GM18861 (cell line): ENCODE results near the gene PEX3.
"Not testable (repeated sequence)": the region's sequence is repeated elsewhere in the genome, so short reads cannot be mapped to it uniquely, and the experiment has no call there.

Experiments
- ATAC-seq: cut with Tn5 transposase; IDR thresholded peaks from one replicate; pipeline ENCODE4 v1.9.1; 2021; ENCODE audit not compliant: unreplicated experiment

Gene PEX3

DNA sequence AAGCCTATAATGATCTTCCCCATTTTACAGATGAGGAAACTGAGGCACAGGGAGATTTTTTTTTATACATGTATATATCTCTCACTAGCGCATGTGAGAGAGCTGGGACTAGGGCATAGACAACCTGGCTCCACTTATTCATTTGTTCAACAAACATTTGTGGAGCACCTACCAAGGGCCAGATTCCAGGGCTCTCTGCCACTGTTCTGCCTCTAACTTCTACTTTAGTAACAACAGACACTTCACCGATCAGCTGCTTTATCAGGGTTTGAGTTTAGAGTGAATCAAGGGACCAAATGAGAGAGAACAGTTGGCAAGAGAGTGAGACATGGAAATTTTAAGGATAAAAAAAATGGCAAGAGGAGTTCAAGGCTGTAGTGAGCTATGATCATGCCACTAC, 7.5 kb upstream of the PEX3 start:
- ATAC-seq = no peak

DNA sequence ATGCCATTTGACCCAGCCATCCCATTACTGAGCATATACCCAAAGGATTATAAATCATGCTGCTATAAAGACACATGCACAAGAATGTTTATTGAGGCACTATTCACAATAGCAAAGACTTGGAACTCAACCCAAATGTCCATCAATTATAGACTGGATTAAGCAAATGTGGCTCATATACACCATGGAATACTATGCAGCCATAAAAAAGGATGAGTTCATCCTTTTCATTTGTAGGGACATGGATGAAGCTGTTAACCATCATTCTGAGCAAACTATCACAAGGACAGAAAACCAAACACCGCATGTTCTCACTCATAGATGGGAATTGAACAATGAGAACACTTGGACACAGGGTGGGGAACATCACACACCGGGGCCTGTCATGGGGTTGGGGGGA, 2.7 kb upstream of the PEX3 start:
- not testable (repeated sequence) for ATAC-seq

DNA sequence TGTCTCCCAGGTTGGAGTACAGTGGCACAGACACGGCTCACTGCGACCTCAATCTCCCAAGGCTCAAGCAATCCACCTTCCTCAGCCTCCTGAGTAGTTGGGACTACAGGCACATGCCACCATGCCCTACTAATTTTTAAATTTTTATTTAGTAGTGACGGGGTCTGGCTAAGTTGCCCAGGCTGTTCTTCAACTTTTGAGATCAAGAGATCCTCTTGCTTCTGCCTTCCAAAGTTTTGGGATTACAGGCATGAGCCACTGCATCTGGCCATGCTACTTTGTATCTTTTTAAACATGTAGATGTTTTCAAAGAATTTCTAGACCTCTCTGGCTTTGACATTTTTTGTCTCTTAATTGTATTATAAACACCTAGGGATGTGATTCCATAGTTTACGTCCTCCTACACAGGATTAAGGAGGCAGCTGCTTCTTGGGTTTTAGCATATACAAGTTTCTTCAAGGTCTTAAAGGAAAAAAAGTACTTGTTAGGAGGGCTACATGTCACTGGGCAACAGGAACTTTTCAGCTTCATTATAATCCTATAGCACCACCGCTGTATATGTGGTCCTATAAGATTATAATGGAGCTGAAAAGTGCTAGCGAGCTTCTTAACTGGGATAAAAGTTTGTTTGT, 1.4 kb upstream of the PEX3 start:
- no peak for ATAC-seq

DNA sequence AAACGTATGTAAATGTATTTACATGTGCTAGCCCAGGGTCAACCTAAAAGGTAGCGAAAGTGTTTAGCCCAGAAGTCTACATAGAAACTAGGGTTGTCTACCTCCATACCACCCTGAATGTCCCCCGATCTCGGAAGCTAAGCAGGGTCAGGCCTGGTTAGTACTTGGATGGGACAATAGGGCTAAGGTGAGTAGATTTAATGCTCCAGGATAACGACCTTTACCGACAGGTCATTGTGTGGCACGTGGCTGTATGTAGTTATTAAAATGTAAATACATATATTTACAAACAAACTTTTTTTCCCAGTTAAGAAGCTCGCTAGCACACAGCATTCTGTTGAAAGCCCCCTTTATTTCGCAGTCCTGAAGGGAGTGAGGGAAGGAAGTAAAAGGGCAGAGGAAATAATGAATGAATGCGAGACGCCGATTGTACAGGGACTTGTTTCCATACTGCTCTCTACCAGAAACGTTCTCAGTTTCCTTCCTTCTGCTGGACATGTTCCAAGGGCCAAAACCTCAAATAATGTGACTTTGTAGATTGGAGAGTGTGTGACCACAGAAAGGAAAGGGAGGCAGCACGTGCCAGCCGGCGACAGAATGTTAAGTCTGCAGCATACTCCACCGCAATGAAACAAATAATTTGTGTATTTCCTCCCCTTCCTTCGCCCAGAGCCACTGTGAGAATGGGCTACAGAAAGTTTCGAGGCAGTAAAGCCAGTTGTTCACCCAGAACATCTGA, 722 bp upstream of the PEX3 start:
- no peak for ATAC-seq

DNA sequence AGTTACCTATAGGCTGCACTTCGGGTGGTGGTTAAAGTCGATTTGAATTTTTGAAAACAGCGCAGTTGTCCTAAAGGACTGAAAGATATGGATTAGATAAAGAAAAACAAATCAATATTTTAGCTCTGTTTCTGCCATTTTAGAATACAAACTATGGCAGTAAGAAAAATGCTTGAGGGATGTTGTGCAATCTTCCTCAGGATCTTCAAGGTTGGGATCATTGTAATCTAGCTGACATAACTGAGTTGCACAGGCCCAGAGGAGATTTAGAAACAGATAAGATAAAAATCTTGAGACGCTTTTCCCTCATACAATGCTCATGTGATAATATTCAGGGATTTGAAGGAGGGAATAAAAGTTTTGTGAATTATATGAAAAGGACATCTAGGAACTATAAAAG, 926 bp downstream of the PEX3 start:
- ATAC-seq = no peak

DNA sequence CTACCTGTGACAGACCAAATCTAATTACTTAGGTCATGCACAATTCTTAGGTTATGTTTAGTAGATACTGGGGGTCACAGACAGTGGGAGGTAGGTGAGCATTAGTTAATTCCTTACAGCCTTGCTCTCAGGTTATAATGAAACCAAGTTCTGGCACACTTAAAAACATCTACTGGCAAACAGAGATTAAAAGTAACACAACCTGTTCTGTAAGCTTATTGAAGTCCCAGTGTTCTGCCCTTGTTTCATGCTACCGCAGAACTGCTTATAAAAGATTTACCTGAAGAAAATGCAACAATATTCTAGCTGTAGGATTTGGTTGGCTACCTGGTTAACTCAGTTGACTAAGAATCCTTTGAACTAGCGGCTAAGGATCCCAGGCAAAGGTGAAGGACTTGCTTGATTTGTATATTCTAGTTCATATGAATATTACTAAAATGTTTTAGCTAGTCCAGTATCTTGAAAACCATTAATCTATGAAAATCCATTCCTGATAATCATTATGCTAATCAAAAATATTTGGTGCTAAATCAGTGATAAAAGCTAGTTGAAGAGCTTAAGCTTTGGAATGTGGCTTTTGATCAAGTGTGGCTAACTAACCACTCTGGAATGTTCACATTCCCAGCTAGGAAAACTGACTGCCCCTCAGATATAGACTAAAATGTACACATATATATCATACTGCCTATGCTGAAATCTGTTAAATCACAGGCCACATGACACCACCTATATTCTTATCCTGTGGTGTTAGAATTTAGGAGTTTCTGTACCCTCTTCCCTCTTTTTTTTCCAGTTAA, 7.2 kb downstream of the PEX3 start:
- no peak for ATAC-seq

DNA sequence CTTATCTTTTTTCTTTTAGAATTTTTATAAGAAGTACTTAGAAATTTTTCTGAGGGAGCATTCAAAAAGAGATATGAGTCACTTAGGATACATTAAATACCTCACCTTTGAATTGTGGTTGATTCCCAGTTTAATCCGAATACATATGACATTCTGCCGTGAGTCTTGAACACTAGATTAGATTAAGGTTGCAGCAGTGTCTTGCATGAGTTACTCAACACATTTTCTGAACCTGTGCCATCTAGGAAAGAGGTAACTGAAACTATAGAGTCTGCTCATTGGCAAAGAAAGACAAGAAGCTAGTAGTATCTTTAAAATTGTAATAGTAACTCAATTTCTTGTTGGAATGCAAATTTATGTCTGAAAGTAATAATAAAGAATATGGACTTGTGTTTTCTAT, 14.9 kb downstream of the PEX3 start:
- no peak for ATAC-seq

DNA sequence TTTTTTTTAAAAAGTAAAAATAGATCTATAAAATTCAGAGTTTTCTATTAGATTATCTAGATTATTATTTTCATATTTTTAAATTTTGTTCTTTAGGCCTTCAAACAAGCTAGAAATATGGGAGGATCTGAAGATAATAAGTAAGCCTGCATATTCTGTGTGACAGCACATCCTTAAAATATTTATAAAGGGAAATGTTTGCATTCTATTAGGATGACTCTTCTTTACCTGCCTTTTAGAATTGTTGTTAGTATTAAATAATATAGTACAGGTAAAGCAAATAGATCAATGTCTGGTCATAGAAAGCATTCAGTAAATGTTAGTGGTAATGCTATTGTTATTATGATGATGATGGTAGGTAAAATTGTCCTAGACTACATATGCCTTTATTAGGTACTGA, 17.4 kb downstream of the PEX3 start:
- no peak for ATAC-seq

DNA sequence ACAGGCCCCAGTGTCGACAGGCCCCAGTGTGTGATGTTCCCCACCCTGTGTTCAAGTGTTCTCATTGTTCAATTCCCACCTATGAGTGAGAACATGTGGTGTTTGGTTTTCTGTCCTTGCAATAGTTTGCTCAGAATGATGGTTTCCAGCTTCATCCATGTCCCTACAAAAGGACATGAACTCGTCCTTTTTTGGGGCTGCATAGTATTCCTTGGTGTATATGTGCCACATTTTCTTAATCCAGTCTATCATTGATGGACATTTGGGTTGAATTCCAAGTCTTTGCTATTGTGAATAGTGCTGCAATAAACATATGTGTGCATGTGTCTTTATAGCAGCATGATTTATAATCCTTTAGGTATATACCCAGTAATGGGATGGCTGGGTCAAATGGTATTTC, 18.2 kb downstream of the PEX3 start:
- ATAC-seq = not testable (repeated sequence)

DNA sequence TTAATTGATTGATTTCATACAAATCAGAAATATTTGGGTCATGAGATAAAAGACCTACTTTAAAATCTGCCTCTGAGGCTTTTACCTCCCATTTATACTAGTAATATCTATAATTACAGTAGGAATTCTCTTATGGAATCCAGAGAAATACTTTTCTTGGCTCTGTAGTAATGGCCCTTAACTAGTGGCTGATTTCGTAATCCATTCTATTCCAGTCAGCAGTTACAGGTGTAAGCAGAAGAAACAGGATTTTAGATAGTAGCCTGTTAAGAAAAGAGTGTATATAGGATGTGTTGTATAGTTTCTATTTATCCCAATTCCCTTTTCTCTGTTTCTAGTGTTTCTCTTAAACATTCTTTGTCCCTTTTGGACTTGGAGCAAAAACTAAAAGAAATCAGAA, 21.2 kb downstream of the PEX3 start:
- ATAC-seq = no peak

DNA sequence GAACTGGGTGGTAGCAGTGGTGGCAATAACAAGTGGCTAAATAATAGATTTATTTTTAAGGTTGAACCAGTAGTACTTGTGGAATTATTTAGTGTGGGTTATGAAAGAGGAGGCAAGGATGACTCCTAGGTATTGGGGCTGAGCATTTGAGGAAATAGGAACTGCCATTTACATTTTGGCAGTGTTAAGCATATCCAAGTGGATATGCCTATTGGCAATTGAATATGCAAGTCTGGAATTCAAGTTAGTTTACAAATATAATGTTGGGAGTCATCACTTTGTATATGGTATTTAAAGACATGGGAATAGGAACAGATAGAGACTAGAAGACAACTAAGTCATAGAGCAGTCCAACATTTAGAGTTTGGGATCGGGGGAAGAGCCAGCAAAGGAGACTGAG, 25.9 kb downstream of the PEX3 start:
- ATAC-seq = no peak

DNA sequence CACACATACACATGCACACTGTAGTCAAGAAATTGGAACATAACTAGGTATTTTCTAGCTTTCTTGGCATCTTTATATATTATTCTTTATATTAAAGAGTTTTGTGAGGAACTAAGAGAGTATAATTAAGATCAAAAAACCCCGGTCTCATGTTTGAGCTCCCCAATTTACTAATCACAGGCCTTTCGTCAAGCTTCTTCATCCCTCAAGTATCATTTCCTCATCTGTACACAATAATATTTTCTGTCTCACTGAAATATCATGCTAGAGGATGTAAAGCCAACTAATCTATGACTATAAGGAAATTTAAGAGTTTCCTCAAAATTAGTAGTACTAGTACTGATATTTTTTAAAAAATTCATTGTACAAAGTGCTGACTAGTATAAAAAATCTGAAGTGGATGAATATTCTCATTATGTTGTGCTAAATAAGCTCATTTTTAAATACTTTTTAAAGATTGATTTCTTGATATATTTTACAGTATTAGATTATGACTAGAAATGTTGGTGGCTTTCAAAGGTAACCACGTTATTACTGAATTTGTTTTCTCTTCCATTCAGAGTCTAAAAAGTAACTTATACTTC, 28.0 kb downstream of the PEX3 start:
- no peak for ATAC-seq

DNA sequence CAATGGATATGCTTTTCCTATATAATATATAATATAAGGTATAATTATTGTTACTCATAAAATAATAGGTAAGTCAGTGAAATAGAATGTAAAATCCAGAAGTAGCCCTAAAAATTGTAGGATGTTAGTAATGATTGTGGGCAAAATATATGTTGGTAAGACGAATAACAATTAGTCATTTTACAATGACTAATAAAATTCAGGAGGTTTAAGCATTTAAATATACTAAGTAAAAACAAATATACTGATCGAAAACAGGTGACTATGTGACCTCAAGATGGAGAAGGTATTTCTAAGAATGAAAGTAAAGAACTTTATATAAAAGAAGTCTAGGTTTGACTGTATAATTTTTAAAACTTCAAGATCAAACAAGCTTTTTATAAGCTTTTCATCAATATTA, 32.0 kb downstream of the PEX3 start:
- ATAC-seq = no peak

DNA sequence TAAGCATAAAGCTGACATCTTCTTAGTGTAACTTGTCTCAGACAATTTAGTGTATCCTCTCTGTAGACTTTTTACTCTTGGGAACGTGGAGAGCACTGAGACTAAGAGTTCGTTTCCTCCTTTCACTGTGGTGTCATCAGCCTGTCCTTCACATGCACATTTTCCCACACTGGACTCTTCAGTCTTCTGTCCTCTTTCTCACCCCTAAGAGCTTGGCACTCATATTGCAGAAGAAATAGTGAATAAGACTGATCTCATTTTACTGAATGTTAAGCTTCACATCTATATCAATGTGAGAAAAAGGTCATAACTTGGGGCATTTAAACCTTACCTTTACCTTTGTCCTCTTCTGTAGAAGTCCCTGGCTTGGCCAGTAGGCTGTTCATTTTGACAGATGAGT, 35.4 kb downstream of the PEX3 start:
- ATAC-seq = no peak

DNA sequence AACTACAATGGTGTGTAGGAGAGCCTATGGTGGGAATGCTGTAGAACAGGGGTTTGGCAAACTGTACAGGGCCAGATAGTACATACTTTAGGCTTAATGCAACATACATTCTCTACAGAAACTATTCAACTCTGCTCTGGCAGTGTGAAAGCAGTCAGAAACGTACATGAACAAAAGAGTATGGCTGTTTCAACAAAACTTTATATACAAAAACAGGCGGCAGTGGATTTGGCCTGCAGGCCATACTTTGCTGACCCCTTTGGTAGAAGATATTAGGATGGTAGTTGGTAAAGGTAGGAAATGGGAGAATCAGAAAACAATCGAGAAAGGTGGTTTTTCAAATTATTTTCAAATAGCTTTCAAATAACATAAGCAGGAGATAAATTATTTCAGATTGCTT, 36.1 kb downstream of the PEX3 start:
- no peak for ATAC-seq

DNA sequence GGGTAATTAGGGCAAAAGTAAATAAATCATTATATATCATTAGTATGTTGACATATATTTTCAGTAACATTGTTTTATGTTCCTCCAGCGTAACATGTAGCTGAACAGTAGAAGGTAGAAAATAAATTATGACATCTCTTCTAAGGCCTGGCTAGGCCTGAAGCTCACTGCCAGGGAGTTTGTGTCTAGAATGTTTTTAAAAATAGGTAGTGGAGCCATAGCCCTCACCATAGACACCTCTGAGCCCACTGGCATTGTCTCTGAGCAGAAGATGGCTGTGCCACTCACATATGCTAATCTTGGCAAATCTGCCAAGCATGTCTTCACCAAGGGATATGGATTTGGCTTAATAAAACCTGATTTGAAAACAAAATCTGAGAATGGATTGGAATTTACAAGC, 39.6 kb downstream of the PEX3 start:
- ATAC-seq = no peak

DNA sequence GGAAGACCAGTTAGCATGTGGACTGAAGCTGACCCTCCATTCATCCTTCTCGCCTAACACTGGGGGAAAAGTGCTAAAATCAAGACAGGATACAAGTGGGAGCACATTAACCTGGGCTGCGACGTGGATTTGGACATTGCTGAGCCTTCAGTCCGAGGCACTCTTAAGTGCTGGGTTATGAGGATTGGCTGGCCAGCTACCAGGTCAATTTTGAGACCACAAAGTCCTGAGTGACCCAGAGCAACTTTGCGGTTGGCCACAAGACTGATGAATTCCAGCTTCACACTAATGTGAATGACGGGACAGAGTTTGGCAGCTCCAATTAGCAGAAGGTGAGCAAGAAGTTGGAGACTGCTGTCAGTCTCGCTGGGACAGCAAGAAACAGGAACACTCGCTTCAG, 40.2 kb downstream of the PEX3 start:
- ATAC-seq = no peak

DNA sequence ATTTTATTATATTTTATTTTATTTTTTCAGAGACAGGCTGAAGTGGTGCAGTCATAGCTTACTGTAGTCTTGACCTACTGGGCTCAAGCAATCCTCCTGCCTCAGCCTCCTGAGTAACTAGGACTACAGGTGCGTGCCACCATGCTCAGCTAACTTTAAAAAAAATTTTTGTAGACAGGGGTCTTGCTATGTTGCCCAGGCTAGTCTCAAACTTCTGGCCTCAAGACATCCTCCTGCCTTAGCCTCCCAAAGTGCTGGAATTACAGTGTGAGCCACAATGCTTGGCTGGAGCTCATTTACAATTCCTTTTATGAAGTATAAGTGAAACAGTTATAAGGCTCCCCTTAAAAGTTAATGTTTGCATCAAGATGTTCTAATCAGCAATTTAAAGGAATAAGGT, 46.4 kb downstream of the PEX3 start:
- no peak for ATAC-seq

DNA sequence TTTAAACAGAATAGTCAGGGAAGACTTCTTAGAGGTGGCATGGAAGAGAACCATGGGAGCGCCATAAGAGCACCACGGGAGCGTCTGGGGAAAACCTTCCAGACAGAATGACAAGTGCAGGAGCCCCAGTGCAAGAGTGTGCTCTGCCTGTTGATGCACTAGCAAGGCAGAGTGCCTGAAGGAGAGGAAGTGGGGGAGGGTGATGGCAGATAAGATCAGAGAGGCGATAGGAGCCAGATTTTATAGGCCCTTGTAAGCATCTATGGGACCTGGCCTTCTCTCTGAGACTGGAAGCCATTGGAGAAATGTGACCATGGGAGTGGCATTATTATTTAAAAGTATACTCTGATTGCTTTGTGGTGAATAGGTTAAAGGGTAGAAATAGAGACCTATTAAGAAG, 47.8 kb downstream of the PEX3 start:
- no peak for ATAC-seq

DNA sequence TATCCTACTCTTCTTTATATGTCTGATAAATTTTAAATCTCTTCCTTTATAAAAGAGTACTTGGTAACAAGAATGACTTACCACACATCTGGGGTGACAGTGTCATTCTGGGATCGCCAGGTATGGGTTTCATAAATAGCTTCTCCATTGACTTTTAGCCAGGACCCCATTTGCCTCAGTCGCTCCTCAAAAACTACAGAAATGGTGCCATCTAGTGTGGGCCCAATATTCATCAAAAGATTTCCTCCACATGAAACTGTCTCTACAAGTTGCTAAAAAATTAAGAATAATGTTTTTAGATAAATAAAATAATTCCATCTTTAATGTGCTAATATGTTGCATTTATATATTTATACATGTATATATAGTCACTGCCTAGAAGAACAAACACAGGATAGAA, 51.2 kb downstream of the PEX3 start:
- no peak for ATAC-seq

DNA sequence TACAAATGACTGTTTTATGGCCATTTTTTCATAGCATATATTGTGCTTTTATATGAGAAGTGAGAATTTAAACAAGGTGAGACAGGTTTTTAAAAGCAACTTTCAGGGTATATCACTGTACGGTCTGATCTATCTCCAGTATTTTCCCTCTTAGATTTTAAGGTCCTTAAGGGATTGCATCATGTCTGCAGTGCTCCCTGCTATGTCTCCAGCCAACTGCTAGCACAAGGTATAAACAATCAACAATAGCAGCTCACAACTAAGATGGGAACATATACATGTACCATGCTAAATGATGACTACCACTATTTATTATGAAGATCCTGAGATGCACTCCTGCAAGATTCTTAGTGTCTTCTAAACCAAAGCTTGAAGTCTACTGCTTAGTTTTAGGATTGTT, 53.8 kb downstream of the PEX3 start:
- no peak for ATAC-seq

DNA sequence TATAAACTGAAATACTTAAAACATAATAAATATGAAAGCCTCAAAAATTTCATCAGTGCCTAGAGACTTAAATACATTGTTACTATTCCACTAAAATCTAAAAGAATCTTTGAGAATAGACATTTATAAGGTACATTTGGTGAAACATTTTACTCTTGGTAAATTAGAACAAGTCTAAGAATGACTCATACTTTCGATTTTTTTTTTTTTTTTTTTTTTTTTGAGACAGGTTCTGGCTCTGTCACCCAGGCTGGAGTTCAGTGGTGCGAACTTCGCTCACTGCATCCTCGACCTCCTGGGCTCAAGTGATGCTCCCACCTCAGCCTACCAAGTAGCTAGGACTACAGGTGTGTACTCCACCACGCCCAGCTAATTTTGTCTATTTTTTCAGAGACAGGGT, 54.5 kb downstream of the PEX3 start:
- ATAC-seq = no peak
